ENCODE results near the gene SAP30L.

- no peak for TF ChIP-seq POLR2A (IDR thresholded peaks at IDR 0.05; ENCODE audit: low read length)
- no peak for TF ChIP-seq GATA1 (IDR thresholded peaks at IDR 0.05; ENCODE audit: low read depth, low read length)
Measured at GRCh38 chr5:154498591-154498990, 52.8 kb downstream of the SAP30L start.

Data from erythroblast (primary cell).